DND-41 (cell line): ENCODE results near the gene EPB41.

ENCODE experiments used
- ATAC-seq: fragments of 200-7000 bp; cut with Tn5 transposase; 3 replicates; pipeline ENCODE4 v1.9.1; 2021; ENCODE audit warnings: low read depth; ENCODE audit not compliant: insufficient read depth
- DNase-seq: peaks from one replicate; pipeline ENCODE4 v3.0.0-alpha.2; 2020
- H2AFZ ChIP-seq: 2 replicates; pipeline ENCODE4 v1.6.0; 2012; ENCODE audit warnings: low read depth, low read length
- H3K27ac ChIP-seq: 2 replicates; pipeline ENCODE4 v1.5.1; 2012; ENCODE audit warnings: low read length, inconsistent platforms
- H3K27me3 ChIP-seq: fragments of 200-600 bp; sonication (generic); 2 replicates; pipeline ENCODE4 v1.6.0; 2012; ENCODE audit warnings: low read length, mild to moderate bottlenecking, inconsistent platforms; ENCODE audit not compliant: insufficient read depth, poor library complexity
- H3K36me3 ChIP-seq: 2 replicates; pipeline ENCODE4 v1.5.1; 2012; ENCODE audit warnings: low read length, inconsistent platforms; ENCODE audit not compliant: insufficient read depth
- H3K4me1 ChIP-seq: 2 replicates; pipeline ENCODE4 v1.5.1; 2012; ENCODE audit warnings: mild to moderate bottlenecking, low read length; ENCODE audit not compliant: insufficient read depth
- H3K4me2 ChIP-seq: 2 replicates; pipeline ENCODE4 v1.6.0; 2012; ENCODE audit warnings: mild to moderate bottlenecking, moderate library complexity, low read length, inconsistent platforms; ENCODE audit not compliant: insufficient read depth
- H3K4me3 ChIP-seq, 2 experiments: fragments of 200-600 bp in 1 of 2; shearing (Covaris generic) in 1 of 2; 2 replicates each; pipeline ENCODE4 v1.5.1; 2012 to 2016; ENCODE audit warnings: inconsistent platforms in 2 of 2, low read length in 2 of 2, mild to moderate bottlenecking in 2 of 2, low read depth in 1 of 2, moderate library complexity in 1 of 2
- H3K79me2 ChIP-seq: 2 replicates; pipeline ENCODE4 v1.6.0; 2012; ENCODE audit warnings: low read length, inconsistent platforms; ENCODE audit not compliant: insufficient read depth
- H3K9ac ChIP-seq: 2 replicates; pipeline ENCODE4 v1.6.0; 2012; ENCODE audit warnings: low read depth, mild to moderate bottlenecking, inconsistent platforms, low read length, moderate library complexity
- H3K9me3 ChIP-seq: 2 replicates; pipeline ENCODE4 v1.5.1; 2012; ENCODE audit warnings: low read length, moderate library complexity, mild to moderate bottlenecking, inconsistent platforms; ENCODE audit not compliant: insufficient read depth, severe bottlenecking
- H4K20me1 ChIP-seq: 2 replicates; pipeline ENCODE4 v1.6.0; 2012; ENCODE audit warnings: low read length; ENCODE audit not compliant: insufficient read depth
- EZH2 ChIP-seq: IDR thresholded peaks from 3 replicates; pipeline ENCODE4 v1.6.1; 2012; ENCODE audit warnings: borderline replicate concordance, low read depth, mild to moderate bottlenecking, moderate library complexity, low read length, inconsistent platforms; ENCODE audit not compliant: severe bottlenecking
- TF ChIP-seq, protein P1 (sequence below): IDR thresholded peaks from 2 replicates; pipeline ENCODE4 v1.5.1; 2012; ENCODE audit warnings: borderline replicate concordance, low read length, moderate library complexity, mild to moderate bottlenecking; ENCODE audit not compliant: poor library complexity, severe bottlenecking; ENCODE audit errors: extremely low read depth

Gene EPB41

DNA sequence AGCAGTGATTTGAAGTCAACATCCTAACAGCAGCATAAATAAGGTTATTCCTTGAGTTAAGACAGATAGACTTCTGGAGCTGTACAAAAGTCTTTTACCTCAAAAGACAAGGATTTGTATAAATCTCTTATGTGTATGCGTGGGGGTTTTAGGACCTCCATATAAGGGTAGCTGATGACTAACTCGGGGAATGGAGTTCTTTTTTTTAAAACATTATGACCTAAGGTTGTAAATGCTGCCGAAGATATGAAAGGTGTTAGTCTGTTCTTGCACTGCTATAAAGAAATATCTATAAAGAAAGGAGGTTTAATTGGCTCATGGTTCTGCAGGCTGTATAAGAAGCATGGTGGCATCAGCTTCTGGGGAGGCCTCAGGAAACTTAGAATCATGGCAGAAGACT is 90.4 kb downstream of the EPB41 start:
- Histone ChIP-seq H3K9ac (no peak overlapping the region), H3K27ac (no peak overlapping the region), H3K4me3 (no peak overlapping the region), H3K4me2 (no peak overlapping the region), H3K79me2 (no peaks in the 10 kb centered on the region), H2AFZ (no peak overlapping the region), H4K20me1 (no peaks in the 10 kb centered on the region), H3K27me3 (no peaks in the 10 kb centered on the region), H3K4me1 (no peaks in the 10 kb centered on the region), H3K36me3 (peaks cover 7% of the 10 kb centered on the region; the same call in 1 of the 2 replicates), H3K9me3 (no peaks in the 10 kb centered on the region)
- ATAC-seq = no peak
- no peak for TF ChIP-seq EZH2
- TF ChIP-seq, protein P1, sequence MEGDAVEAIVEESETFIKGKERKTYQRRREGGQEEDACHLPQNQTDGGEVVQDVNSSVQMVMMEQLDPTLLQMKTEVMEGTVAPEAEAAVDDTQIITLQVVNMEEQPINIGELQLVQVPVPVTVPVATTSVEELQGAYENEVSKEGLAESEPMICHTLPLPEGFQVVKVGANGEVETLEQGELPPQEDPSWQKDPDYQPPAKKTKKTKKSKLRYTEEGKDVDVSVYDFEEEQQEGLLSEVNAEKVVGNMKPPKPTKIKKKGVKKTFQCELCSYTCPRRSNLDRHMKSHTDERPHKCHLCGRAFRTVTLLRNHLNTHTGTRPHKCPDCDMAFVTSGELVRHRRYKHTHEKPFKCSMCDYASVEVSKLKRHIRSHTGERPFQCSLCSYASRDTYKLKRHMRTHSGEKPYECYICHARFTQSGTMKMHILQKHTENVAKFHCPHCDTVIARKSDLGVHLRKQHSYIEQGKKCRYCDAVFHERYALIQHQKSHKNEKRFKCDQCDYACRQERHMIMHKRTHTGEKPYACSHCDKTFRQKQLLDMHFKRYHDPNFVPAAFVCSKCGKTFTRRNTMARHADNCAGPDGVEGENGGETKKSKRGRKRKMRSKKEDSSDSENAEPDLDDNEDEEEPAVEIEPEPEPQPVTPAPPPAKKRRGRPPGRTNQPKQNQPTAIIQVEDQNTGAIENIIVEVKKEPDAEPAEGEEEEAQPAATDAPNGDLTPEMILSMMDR = no peak
- no peak for DNase-seq

DNA sequence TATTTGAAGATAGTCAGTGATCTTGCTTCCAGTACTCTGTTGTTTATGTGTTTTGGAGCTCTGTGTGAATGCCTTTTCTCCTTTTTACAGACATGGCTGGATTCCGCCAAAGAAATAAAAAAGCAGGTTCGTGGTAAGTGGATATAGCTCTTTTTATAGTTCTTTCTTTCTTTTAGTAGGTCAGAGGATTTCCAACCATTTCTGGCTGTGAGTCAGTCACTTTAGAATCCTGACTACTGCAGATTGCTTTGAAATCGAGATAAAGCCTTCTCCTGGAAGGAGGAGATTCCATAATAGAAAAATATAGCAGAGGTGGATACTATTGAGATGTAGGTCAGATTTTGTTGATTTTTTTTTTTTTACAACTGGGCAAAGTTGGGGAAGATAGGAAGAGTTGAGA is 97.4 kb downstream of the EPB41 start:
- H3K9me3 ChIP-seq = no peaks in the 10 kb centered on the region
- H3K79me2 ChIP-seq = no peaks in the 10 kb centered on the region
- H3K27me3 ChIP-seq = no peaks in the 10 kb centered on the region
- TF ChIP-seq EZH2 = no peak
- TF ChIP-seq, protein P1 = no peak
- no peaks in the 10 kb centered on the region for H3K4me1 ChIP-seq
- no peak for ATAC-seq
- H3K9ac ChIP-seq = no peak overlapping the region
- H3K4me2 ChIP-seq = no peak overlapping the region
- H4K20me1 ChIP-seq = no peaks in the 10 kb centered on the region
- no peak overlapping the region for H3K27ac ChIP-seq
- peaks cover 8% of the 10 kb centered on the region; the same call in 1 of the 2 replicates for H3K36me3 ChIP-seq
- no peak overlapping the region for H2AFZ ChIP-seq
- H3K4me3 ChIP-seq = no peak overlapping the region
- DNase-seq = no peak

DNA sequence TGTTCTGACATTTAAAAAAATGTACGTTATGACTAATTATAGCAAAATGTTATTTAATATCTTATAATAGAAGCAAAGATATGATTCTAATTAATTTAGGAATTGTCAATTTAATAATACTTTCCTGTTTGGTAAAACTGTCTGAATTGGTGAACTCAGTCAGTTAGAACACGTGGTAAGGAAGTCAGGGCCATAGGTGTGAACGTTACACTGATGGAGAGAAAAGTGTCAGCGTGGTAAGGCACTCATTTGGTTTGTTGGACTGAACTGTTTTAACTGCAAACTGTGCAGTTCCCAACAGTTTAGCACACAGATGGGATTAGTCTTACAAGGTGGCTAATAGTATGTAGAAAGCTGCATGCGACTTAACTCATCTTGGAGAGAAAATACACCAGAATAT is 102.9 kb downstream of the EPB41 start:
- Histone ChIP-seq H3K79me2 (no peaks in the 10 kb centered on the region), H2AFZ (no peak overlapping the region), H3K4me2 (no peak overlapping the region), H3K27ac (no peak overlapping the region), H3K36me3 (peaks cover 29% of the 10 kb centered on the region), H3K4me3 (no peak overlapping the region), H4K20me1 (no peaks in the 10 kb centered on the region), H3K27me3 (no peaks in the 10 kb centered on the region), H3K4me1 (no peaks in the 10 kb centered on the region), H3K9me3 (no peaks in the 10 kb centered on the region), H3K9ac (no peak overlapping the region)
- no peak for ATAC-seq
- DNase-seq = no peak
- TF ChIP-seq, protein P1 = no peak
- no peak for TF ChIP-seq EZH2
